HCT116 (cell line): ENCODE results near the gene S100A13. TPM values are rescaled to one million over a fixed set of nuclear protein-coding genes. Genes with fewer than 3 reads are reported as not detected.

ENCODE experiments used
- ATAC-seq: fragments of 200-7000 bp; cut with Tn5 transposase; 2 replicates; pipeline ENCODE4 v1.9.1; 2020; ENCODE audit warnings: mild to moderate bottlenecking, moderate library complexity
- BruUV-seq: library from RNA; stranded (reverse); fragments of 400-500 nt; replicated peaks from 2 replicates; lab custom pipeline; 2021; lab: Mats Ljungman, UMichigan
- CTCF ChIA-PET: fragments of 300-600 bp; sonication (Branson Sonifier 250); formaldehyde crosslinking; loops from one replicate; lab custom pipeline; 2021; ENCODE audit warnings: antibody characterized with exemption; lab: Charles Lee
- POLR2A ChIA-PET: fragments of 300-600, 350-600 bp; sonication (Branson Sonifier 250); formaldehyde crosslinking; loops from one replicate; lab custom pipeline; 2021; ENCODE audit warnings: antibody characterized with exemption; lab: Charles Lee
- RAD21 ChIA-PET, 2 experiments: fragments of 300-600 bp; sonication (Branson Sonifier 250); formaldehyde crosslinking; loops; one replicate each; lab custom pipeline; 2023; ENCODE audit warnings: low total read pairs in 2 of 2; ENCODE audit not compliant: uncharacterized antibody in 2 of 2, unreplicated experiment in 2 of 2, low non-redundant PET in 1 of 2; lab: Charles Lee
- DNase-seq: peaks from one replicate; pipeline ENCODE4 v3.0.0-alpha.2; 2010; ENCODE audit warnings: low read depth, low spot score
- H2AFZ ChIP-seq: fragments of 200-600 bp; shearing (Covaris generic), sonication (generic); 2 replicates; pipeline ENCODE4 v1.6.1; 2017; ENCODE audit warnings: low read depth, mixed run types, mixed read lengths, antibody characterized with exemption, low read length; ENCODE audit not compliant: poor library complexity, severe bottlenecking
- H3K27ac ChIP-seq: 2 replicates; pipeline ENCODE4 v1.5.1; 2012; ENCODE audit warnings: low read depth, low read length
- H3K27me3 ChIP-seq: fragments of 200-600 bp; sonication (generic); 2 replicates; pipeline ENCODE4 v1.6.1; 2016; ENCODE audit warnings: mixed run types, low read length, mixed read lengths; ENCODE audit not compliant: insufficient read depth
- H3K36me3 ChIP-seq, 2 experiments: fragments of 200-500 bp in 1 of 2; fragments of 200-600 bp in 1 of 2; sonication (Bioruptor generic) in 1 of 2; sonication (generic) in 1 of 2; 2 replicates each; pipeline versions ENCODE4 v1.5.1 to v1.6.1; 2014 to 2016; ENCODE audit warnings: low read length in 2 of 2, inconsistent platforms in 1 of 2, mixed read lengths in 1 of 2, mixed run types in 1 of 2; ENCODE audit not compliant: insufficient read depth in 2 of 2, control insufficient read depth in 1 of 2
- H3K4me1 ChIP-seq, 2 experiments: fragments of 200-600 bp in 1 of 2; sonication (generic) in 1 of 2; 2 replicates each; pipeline versions ENCODE4 v1.5.1 to v1.6.1; 2012 to 2017; ENCODE audit warnings: low read length in 2 of 2, inconsistent platforms in 1 of 2, mild to moderate bottlenecking in 1 of 2, mixed read lengths in 1 of 2, mixed run types in 1 of 2, moderate library complexity in 1 of 2; ENCODE audit not compliant: insufficient read depth in 2 of 2, control insufficient read depth in 1 of 2
- H3K4me2 ChIP-seq: fragments of 200-600 bp; sonication (generic); 2 replicates; pipeline ENCODE4 v1.6.1; 2017; ENCODE audit warnings: mixed run types, low read length, mixed read lengths
- H3K4me3 ChIP-seq, 2 experiments: fragments of 200-600 bp in 1 of 2; sonication (generic) in 1 of 2; replicated peaks in 1 of 2; 2 replicates each; pipeline ENCODE4 v1.5.1; 2011 to 2016; ENCODE audit warnings: low read length in 2 of 2, control low read depth in 1 of 2, low read depth in 1 of 2, mild to moderate bottlenecking in 1 of 2, mixed read lengths in 1 of 2, mixed run types in 1 of 2
- H3K79me2 ChIP-seq: fragments of 200-600 bp; sonication (generic); 2 replicates; pipeline ENCODE4 v1.6.1; 2017; ENCODE audit warnings: mild to moderate bottlenecking, mixed run types, low read length, moderate library complexity, mixed read lengths; ENCODE audit not compliant: insufficient read depth
- H3K9ac ChIP-seq: fragments of 200-600 bp; sonication (generic); 2 replicates; pipeline ENCODE4 v1.6.1; 2016; ENCODE audit warnings: low read length, mixed read lengths
- H3K9me2 ChIP-seq: fragments of 200-600 bp; sonication (generic), shearing (Covaris generic); 2 replicates; pipeline ENCODE4 v1.6.1; 2017; ENCODE audit warnings: mixed run types, mild to moderate bottlenecking, moderate library complexity; ENCODE audit not compliant: insufficient read depth
- H3K9me3 ChIP-seq, 2 experiments: fragments of 200-500 bp in 1 of 2; fragments of 200-600 bp in 1 of 2; sonication (Bioruptor generic) in 1 of 2; sonication (generic) in 1 of 2; 2 replicates each; pipeline ENCODE4 v1.6.1; 2014 to 2017; ENCODE audit warnings: low read length in 2 of 2, mixed read lengths in 2 of 2, inconsistent platforms in 1 of 2, low read depth in 1 of 2, mild to moderate bottlenecking in 1 of 2, mixed run types in 1 of 2, moderate library complexity in 1 of 2; ENCODE audit not compliant: control insufficient read depth in 1 of 2, insufficient read depth in 1 of 2
- H4K20me1 ChIP-seq: fragments of 200-600 bp; sonication (generic), shearing (Covaris generic); 2 replicates; pipeline ENCODE4 v1.6.1; 2017; ENCODE audit warnings: mixed run types, mild to moderate bottlenecking, moderate library complexity; ENCODE audit not compliant: insufficient read depth
- CBX3 ChIP-seq: IDR thresholded peaks from 2 replicates; pipeline ENCODE4 v1.6.1; 2012; ENCODE audit warnings: low read depth
- EGR1 ChIP-seq: IDR thresholded peaks from 2 replicates; pipeline ENCODE4 v1.6.1; 2012; ENCODE audit warnings: low read depth
- ELF1 ChIP-seq: IDR thresholded peaks from 2 replicates; pipeline ENCODE4 v1.6.1; 2012; ENCODE audit warnings: low read depth, borderline replicate concordance
- EZH2 ChIP-seq: fragments of 200-600 bp; sonication (generic); IDR thresholded peaks from 2 replicates; pipeline ENCODE4 v1.6.1; 2017; ENCODE audit warnings: antibody characterized with exemption, mixed run types
- EZH2phosphoT487 ChIP-seq: fragments of 200-600 bp; IDR thresholded peaks from 2 replicates; pipeline ENCODE4 v1.6.1; 2018; ENCODE audit warnings: antibody characterized with exemption, borderline replicate concordance
- FOSL1 ChIP-seq: IDR thresholded peaks from 2 replicates; pipeline ENCODE4 v1.6.1; 2012; ENCODE audit warnings: low read depth
- JUND ChIP-seq: IDR thresholded peaks from 2 replicates; pipeline ENCODE4 v1.6.1; 2012
- POLR2A ChIP-seq: IDR thresholded peaks from 2 replicates; pipeline ENCODE4 v1.7.0; 2011; ENCODE audit warnings: borderline replicate concordance; ENCODE audit not compliant: insufficient read depth, insufficient read length; ENCODE audit errors: extremely low read depth
- POLR2AphosphoS5 ChIP-seq: IDR thresholded peaks from 2 replicates; pipeline ENCODE4 v1.6.1; 2011; ENCODE audit warnings: mild to moderate bottlenecking, low read depth, low read length, moderate library complexity
- RAD21 ChIP-seq: IDR thresholded peaks from 2 replicates; pipeline ENCODE4 v1.6.1; 2012; ENCODE audit warnings: low read depth, mild to moderate bottlenecking
- SRF ChIP-seq: IDR thresholded peaks from 2 replicates; pipeline ENCODE4 v1.6.1; 2012; ENCODE audit warnings: low read depth
- TCF7L2 ChIP-seq: IDR thresholded peaks from 2 replicates; pipeline ENCODE4 v1.7.0; 2011; ENCODE audit warnings: borderline replicate concordance, inconsistent platforms; ENCODE audit not compliant: insufficient read depth, insufficient read length; ENCODE audit errors: extremely low read depth
- YY1 ChIP-seq: IDR thresholded peaks from 2 replicates; pipeline ENCODE4 v1.6.1; 2011; ENCODE audit warnings: low read length, low read depth, moderate library complexity, mild to moderate bottlenecking; ENCODE audit not compliant: insufficient replicate concordance; ENCODE audit errors: extremely low read depth
- intact Hi-C: fragments of 100-400 bp; cut with micrococcal nuclease; formaldehyde crosslinking; loops from 2 replicates; pipeline ENCODE4 v1.10.0; 2022
- total RNA-seq: library from RNA; stranded (reverse); gene quantifications from one replicate; pipeline ENCODE4 v1.2.1, GENCODE V29; 2021; ENCODE audit not compliant: unreplicated experiment
- TF ChIP-seq, protein P1 (sequence below), 3 experiments: fragments of 200-600 bp in 1 of 3; sonication (generic) in 1 of 3; IDR thresholded peaks in 2 of 3; conservative IDR thresholded peaks in 1 of 3; 2 replicates each; pipeline ENCODE4 v1.5.1; 2012 to 2017; ENCODE audit warnings: low read depth in 2 of 3, low read length in 2 of 3, antibody characterized with exemption in 1 of 3, borderline replicate concordance in 1 of 3, control low read depth in 1 of 3, mild to moderate bottlenecking in 1 of 3, mixed read lengths in 1 of 3, mixed run types in 1 of 3, moderate library complexity in 1 of 3; ENCODE audit not compliant: insufficient read depth in 1 of 3
- TF ChIP-seq, protein P2 (sequence below): IDR thresholded peaks from 2 replicates; pipeline ENCODE4 v1.6.1; 2012
- TF ChIP-seq, protein P3 (sequence below): IDR thresholded peaks from 2 replicates; pipeline ENCODE4 v1.6.1; 2012
- TF ChIP-seq, protein P4 (sequence below): IDR thresholded peaks from 2 replicates; pipeline ENCODE4 v1.6.1; 2012; ENCODE audit warnings: low read depth

Gene S100A13
- total RNA-seq, 1 experiment from 2014 or later = 143 TPM

DNA sequence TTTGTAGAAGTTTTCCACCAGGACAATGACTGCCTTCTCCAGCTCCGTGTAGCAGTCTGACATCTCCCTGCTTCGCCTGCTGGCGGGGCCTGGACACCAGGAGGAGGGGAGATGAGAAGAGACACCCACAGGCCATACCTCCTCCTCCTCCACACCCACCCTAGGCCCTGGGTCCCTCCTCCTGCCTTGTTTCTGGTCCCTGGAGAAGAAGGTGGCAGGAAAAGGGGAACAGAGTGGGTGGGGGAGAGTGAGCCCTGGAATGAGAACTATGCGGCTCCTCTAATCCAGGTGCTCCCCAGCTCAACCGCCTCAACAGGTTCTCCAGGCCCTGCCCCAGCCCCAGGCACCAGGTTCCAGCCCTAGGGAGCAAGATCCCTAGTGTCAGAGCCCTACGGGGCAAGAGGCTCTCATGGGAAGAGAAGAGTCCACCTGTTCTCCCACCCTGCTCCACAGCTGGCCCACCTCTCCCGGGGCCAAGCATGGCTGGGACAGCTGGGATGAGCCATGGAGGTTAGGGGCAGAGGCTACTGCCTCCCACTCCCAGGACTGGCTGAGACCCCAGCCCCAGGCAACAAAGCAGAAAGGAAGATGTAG, 19.1 kb downstream of the S100A13 start:
- Histone ChIP-seq H3K4me3 (peak overlapping the region; percentile 51 to 59), H3K9me2 (no peaks in the 10 kb centered on the region), H3K9me3 (no peaks in the 10 kb centered on the region), H2AFZ (no peak overlapping the region), H3K4me1 (peaks cover 35 to 57% of the 10 kb centered on the region in 2 experiments), H4K20me1 (no peaks in the 10 kb centered on the region), H3K9ac (peak overlapping the region; percentile 73), H3K27ac (peak overlapping the region; percentile 72), H3K4me2 (peak overlapping the region; percentile 88), H3K36me3 (peaks cover 3 to 17% of the 10 kb centered on the region in 2 experiments; a peak in 3 of 4 replicates), H3K27me3 (no peaks in the 10 kb centered on the region), H3K79me2 (peaks cover 58% of the 10 kb centered on the region)
- TF ChIP-seq, protein P1, sequence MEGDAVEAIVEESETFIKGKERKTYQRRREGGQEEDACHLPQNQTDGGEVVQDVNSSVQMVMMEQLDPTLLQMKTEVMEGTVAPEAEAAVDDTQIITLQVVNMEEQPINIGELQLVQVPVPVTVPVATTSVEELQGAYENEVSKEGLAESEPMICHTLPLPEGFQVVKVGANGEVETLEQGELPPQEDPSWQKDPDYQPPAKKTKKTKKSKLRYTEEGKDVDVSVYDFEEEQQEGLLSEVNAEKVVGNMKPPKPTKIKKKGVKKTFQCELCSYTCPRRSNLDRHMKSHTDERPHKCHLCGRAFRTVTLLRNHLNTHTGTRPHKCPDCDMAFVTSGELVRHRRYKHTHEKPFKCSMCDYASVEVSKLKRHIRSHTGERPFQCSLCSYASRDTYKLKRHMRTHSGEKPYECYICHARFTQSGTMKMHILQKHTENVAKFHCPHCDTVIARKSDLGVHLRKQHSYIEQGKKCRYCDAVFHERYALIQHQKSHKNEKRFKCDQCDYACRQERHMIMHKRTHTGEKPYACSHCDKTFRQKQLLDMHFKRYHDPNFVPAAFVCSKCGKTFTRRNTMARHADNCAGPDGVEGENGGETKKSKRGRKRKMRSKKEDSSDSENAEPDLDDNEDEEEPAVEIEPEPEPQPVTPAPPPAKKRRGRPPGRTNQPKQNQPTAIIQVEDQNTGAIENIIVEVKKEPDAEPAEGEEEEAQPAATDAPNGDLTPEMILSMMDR (IDR thresholded peaks at IDR 0.05 in 2 of 3, conservative IDR thresholded peaks at IDR 0.05 in 1 of 3; ENCODE audit: borderline replicate concordance in 1 of 3, insufficient read depth in 1 of 3, low read depth in 2 of 3, low read length in 2 of 3) = no peak
- no peak for TF ChIP-seq TCF7L2
- TF ChIP-seq FOSL1 = no peak
- TF ChIP-seq, protein P2, sequence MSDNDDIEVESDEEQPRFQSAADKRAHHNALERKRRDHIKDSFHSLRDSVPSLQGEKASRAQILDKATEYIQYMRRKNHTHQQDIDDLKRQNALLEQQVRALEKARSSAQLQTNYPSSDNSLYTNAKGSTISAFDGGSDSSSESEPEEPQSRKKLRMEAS = no peak
- TF ChIP-seq YY1 = no peak
- TF ChIP-seq SRF = no peak
- TF ChIP-seq POLR2AphosphoS5 = no peak
- TF ChIP-seq, protein P3, sequence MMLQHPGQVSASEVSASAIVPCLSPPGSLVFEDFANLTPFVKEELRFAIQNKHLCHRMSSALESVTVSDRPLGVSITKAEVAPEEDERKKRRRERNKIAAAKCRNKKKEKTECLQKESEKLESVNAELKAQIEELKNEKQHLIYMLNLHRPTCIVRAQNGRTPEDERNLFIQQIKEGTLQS = no peak
- no peak for TF ChIP-seq EGR1
- TF ChIP-seq EZH2 = no peak
- TF ChIP-seq, protein P4, sequence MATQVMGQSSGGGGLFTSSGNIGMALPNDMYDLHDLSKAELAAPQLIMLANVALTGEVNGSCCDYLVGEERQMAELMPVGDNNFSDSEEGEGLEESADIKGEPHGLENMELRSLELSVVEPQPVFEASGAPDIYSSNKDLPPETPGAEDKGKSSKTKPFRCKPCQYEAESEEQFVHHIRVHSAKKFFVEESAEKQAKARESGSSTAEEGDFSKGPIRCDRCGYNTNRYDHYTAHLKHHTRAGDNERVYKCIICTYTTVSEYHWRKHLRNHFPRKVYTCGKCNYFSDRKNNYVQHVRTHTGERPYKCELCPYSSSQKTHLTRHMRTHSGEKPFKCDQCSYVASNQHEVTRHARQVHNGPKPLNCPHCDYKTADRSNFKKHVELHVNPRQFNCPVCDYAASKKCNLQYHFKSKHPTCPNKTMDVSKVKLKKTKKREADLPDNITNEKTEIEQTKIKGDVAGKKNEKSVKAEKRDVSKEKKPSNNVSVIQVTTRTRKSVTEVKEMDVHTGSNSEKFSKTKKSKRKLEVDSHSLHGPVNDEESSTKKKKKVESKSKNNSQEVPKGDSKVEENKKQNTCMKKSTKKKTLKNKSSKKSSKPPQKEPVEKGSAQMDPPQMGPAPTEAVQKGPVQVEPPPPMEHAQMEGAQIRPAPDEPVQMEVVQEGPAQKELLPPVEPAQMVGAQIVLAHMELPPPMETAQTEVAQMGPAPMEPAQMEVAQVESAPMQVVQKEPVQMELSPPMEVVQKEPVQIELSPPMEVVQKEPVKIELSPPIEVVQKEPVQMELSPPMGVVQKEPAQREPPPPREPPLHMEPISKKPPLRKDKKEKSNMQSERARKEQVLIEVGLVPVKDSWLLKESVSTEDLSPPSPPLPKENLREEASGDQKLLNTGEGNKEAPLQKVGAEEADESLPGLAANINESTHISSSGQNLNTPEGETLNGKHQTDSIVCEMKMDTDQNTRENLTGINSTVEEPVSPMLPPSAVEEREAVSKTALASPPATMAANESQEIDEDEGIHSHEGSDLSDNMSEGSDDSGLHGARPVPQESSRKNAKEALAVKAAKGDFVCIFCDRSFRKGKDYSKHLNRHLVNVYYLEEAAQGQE = no peak
- no peak for TF ChIP-seq ELF1
- no peak for TF ChIP-seq JUND
- TF ChIP-seq POLR2A = no peak
- TF ChIP-seq RAD21 = no peak
- TF ChIP-seq CBX3 = no peak
- TF ChIP-seq EZH2phosphoT487 = no peak
- ChIA-PET POLR2A (interaction anchor here (0.6 to 9.1 kb wide), 6 partner anchors 19 to 74 kb away, joined by 3 to 61 read pairs (median 8); partner anchors contain the start of genes CHTOP, S100A13 and S100A6), RAD21 (no interaction called here), CTCF (no interaction called here)
- peak; percentile 12 for ATAC-seq
- BruUV-seq = TSS peak; percentile 63
- intact Hi-C loops = no loop called here
- no peak for DNase-seq
